ENCODE measurements around the gene FAM162A.
A peak's percentile ranks its signal among the peaks of the same experiment; 100 is the strongest.

Gene FAM162A

DNA sequence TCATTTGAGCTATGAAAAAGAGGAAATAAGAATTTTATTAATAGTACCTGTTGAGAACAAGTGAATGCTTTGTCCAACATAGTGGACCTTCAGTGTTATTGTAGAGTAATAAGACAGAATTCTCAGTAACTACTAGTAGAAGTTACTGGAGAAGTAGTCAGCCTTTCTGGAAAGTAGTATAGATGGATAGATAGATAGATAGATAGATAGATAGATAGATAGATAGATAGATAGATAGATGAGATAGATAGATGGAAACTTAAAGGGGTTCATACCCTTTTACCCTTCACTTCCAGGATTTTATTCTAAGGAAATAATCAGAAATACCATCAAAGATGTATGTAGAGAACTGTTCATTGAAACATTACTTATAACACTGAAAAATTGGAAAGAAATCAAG is 5.2 kb downstream of the FAM162A start:
- no peak for DNase-seq

DNA sequence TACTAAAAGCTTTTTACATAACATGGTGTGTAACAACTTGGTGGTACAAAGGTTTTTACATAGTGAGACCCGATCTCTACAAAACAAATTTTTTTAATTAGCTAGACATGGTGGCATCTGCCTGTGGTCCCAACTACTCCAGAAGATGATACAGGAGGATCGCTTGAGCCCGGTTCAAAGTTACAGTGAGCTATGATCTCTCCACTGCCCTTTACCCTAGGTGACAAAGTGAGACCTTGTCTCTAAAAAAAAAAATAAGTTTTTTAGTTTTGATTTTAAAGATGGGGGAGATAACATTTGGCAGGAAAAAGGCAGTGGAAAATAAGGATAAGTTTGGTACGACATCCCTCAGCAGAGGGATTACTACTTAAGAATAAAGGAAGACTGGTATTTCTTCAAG is 5.9 kb downstream of the FAM162A start:
- no peak for DNase-seq

DNA sequence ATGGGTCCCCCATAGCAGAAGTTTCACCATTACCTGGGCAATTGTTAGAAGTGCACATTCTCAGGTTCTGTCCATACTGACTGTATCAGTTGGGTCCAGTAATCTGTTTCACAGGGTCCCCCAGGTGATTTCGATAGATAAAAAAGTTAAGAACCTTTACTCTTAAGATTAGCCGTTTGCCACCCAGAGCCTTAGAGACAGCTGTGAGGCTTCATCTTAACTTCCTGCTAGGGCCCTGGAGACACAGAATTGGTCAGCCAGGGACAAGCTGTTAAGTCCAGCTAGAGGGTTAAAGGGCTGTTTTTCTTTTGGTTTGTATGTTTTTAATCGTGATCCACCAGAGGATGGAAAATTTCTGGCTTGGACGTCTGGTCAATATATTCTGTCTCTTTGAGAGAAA is 6.7 kb downstream of the FAM162A start:
- DNase-seq = no peak

DNA sequence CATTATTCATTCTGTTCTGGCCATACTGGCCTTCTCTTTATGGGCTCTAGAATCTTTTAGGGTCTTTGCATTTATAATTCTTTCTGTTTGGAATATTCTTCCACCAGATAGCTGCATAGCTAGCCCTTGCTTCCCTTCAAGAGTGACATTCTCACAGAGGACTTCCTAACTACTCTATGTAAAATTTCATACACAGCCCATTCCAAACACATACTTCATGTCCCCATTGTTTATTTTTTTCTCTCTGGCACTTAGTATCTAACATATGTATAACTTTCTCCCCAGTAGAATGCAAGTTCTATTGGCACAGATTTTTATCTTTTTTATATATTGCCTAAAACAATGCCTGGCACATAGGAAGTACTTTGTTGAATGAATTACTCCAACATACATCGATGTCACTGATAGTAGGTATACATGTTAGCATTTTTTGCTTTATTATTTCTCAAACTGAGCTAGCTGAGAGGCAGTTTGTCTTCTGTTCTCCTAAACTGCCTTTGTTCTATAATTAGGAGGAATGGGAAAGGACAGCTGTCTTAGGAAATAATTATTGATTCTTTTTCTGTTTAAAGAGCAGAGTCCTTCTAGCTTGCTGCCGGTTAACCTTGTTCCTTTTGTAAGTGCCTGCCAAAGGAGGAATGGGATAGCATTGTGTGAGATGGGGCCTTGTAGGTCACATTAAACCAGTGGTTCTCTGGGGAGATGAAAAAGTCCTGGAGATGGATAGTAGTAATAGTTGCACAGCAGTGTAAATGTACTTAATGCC is 7.9 kb downstream of the FAM162A start:
- no peak for DNase-seq

DNA sequence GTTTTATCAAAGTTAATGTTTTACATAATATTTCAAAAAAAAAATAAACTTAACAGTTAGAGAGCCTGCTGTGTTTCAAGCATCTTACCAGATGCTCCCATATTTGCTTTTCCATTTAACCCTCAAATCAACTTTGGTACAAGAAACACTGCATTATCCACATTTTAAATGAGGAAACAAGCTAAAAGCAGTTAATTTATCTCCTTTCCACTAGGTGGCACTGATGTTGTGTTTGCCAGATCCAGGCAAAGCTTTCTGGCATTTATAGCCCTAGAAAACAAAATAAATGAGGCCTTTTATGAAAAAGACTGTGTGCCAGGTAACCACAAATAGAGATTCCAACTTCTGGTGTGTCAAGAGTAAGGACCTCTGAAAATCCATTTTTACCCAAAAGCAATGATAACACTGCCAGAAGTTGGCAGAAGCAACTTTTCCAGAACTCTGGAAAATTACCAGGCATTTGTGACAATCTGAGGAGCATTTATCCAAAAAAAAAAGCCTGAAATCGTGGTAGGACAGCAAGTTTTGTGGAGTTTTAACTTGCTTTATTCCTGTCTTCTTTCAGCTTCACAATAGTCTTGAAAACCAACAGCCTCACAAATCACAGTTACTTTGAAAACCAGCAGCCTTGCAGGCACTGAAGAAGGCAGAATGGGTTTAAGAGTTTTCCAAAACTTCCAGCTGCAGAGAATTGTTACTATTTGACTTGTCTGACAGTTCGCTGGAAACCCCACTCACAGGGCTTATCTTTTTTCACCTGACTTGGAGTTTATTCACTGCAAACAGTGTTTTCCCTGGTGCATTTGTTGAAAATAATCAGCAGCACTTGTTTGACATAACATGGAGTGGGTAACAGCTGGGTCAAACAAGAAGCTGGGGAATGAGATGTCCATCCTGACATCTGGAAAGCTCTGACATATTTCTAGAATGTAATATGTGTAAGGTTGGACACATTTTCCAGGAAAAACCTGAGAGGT is 9.2 kb downstream of the FAM162A start:
- no peak for DNase-seq

DNA sequence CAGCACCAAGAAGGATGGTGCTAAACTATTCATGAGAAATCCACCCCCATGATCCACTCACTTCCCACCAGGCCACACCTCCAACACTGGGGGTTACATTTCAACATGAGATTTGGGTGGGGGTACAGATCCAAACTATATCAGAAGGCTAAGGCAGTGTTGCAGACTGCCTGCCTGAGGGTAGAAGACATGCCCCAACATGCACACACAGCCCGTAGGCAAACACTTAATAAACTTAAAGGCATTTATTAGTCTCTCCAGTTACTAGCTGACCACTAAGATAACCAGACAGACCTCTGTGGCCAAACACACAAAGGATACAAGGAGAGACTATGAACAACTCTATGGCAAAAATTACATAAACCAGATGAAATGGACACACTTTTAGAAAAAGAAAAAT is 10.2 kb downstream of the FAM162A start:
- DNase-seq = no peak

DNA sequence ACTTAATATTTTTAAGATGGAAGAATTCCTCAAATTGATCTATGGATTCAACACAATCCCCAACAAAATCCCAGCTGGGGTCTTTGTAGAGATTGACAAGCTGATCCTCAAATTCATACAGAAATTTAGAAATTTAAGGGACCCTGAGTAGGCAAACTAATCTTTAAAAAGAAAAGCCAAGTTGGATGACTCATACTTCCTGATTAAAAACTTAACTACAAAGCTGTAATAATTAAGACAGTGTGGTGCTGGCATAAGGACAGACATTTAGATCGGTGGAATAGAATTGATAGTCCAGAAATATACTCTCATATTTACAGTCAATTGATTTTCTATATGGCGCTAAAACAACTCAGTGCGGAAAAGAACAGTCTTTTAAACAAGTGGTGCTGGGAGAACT is 11.6 kb downstream of the FAM162A start:
- no peak for DNase-seq

DNA sequence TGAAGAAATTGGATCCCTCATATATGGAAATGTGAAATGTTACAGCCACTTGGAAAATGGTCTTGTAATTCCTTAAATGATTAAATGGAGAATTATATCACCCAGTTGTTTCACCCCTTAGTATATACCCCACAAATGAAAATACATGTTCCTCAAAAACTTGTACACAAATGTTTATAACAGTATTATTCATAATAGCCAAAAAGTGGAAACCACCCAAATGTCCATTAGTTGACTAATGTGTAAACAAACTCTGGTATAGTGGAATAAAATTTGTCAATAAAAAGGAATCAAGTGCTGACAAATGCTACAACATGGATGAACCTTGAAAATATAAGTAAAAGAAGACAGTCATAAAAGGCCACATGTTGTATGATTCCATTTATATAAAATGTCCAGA is 12.5 kb downstream of the FAM162A start:
- no peak for DNase-seq

DNA sequence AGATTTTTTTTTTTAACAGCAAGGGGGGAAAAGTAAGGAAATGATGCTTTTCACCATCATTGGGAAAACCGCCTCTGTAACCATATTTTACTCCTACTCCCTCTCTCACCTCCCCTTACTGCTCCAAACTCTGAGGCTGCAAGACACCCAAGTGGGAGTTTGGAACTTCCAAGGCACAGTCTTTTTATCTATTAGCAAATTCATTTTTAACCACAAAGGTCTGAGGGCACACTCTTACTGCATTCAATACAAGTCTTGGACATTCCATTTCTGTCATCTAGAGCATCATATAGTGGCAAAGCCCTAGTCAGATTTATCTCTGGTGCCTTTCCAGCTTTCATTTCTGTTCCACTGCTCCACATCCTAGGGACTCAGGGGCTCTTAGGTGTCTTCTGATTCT is 13.2 kb downstream of the FAM162A start:
- DNase-seq = no peak

DNA sequence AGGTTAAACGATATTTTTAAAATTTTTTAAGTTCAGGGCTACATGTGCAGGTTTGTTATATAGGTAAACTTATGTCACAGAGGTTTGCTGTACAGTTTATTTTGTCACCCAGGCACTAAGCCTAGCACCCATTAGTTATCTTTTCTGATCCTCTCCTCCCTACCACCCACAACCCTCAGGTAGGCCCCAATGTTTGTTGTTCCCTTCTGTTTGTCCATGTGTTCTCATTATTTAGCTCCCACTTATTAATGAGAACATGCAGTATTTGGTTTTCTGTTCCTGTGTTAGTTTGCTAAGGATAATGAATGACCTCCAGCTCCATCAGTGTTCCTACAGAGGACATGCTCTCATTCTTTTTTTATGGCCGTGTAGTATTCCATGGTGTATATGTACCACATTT is 14.9 kb downstream of the FAM162A start:
- no peak for DNase-seq

DNA sequence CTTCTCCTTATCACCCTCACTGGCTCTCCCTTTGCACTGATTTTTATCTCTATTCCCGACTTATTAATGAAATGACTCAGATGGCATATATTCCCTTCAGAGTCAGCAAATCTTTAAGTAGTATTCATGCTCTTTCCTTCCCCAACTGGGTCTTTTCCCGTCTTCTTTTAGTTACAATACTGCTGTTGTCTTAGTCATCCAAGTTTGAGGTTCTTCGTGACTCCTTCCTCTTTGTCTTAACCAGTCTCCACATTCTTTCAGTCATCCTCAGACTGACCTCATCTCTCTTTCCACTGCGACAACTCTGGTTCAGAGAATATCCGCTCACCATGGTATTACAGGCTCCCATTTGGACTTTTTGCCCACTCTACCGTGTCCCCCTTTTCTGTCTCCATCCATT is 19.5 kb downstream of the FAM162A start:
- DNase-seq = no peak

DNA sequence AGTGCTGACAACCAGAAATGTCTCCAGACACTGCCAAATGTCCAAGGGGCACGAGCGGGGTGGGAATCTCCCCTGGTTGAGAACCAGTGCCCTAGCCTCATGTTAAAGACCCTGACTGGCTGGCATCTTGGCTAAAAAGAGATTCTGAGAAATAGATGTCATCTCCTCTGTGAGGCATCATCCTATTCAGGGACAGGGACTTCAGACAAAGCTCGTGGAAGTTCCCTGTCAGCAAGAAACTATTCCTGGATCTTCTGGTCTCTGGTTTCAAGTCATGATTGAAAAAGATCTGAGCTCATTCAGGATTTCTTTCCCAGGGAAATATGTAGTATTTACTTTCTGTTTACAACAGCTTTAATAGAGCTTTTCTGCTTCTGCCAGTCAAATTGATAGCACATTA is 21.0 kb downstream of the FAM162A start:
- DNase-seq = no peak

DNA sequence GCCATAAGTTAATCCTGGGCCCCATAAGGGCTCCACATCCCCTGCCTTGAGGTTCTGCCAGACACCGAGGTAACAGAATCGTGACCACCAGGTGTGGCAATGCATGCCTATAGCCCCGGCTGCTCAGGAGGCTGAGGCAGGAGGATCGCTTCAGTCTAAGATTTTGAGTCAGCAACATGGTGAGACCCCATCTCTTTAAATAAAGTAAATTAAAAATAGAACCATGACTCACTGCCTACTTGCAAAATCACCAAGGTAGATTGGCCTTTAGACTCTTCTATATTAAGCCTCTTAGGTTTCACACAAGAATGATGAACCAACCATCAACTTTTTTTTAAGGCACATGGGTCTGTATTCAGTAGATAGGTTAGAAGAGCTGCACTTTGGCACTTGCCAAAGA is 22.2 kb downstream of the FAM162A start:
- DNase-seq = peak in 1 of 2 experiments; percentile 33

DNA sequence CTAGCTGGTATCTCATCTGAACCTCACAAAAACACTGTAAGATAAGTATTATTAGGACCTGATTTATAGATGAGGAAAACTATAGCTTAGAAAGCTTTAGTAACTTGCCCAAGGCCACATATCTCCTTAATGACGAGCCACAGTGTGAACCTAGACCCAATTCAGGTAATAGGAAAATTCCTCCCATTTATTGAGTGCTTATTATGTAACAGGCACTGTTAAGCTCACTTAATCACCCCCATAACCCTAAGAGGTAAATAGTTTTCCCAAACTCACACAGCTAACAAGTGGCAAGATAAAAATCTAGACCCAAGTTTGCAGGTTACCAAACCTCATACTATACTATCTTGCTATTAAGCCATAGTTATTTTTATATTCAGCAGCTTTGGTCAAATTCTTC is 24.0 kb downstream of the FAM162A start:
- no peak for DNase-seq

DNA sequence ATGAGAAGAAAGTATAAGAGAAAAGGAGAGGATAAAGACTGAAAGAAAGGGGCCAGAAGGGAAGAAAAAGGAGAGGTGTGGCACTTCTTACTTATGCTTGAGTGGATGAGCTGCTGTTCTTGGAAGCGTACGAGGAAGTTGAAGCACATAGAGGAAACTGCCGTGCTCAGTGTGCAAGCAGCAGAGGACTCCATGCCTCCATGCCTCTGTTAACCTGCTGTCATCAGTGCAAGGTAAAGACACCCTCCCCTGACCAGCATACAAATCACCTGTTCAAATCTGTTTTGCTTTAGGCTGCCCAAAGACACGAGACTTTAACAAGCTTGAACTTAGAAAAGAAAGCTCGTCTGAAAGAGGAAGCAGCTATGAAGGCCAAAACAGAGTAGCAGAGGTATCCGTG is 25.5 kb downstream of the FAM162A start:
- DNase-seq = no peak

DNA sequence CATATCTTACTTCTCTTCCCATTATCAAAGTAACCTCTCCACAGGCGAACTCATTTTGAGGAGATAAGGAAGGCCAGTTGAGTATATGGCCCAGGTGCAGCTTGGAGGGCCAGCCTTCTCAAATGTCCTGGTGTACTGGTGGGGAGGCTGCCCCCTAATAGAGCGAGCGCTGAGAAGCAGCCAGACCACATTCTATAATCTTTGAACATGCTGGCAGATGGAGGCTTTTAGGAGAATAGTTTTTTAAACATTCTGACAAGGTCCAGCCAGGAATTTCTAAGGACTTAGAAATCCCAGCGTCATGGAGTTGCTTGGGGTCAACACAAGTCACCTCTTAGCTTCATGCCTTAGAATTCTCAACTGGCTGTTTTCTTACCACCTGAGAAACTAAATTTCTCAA is 26.1 kb downstream of the FAM162A start:
- DNase-seq = no peak

DNA sequence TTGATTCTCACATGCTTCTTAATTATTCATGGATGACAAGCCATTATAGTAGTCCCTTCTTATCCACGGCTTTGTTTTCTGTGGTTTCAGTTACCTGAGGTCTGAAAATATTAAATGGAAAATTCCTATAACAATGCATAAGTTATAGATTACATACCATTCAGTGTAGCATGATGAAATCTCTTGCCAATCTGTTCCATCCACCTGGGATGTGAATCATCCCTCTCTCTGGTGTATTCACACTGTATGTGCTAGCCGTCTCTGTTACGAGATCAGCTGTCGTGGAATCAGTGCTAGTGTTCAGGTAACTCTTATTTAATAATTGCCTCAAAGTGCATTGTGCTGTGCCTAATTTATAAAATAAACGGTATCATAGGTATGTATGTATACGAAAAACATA is 26.7 kb downstream of the FAM162A start:
- DNase-seq = no peak

DNA sequence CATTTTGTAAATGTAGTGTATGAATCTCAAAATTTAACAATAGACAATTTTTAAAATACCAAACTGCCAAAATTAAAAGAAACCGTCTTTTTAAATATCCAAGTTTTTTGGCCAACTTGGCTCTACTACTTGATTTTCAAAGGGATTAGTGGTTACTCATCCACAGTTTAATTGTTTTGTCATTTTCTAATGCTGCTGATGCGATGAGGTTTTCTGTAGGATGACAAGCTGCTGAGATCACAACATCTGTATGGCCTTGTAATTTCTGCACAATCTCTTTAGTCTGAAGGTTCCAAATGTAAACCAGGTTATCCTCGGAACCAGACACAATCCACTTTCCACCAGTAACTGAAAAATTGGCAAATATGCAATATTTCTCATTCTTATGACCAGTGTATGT is 30.4 kb downstream of the FAM162A start:
- no peak for DNase-seq

DNA sequence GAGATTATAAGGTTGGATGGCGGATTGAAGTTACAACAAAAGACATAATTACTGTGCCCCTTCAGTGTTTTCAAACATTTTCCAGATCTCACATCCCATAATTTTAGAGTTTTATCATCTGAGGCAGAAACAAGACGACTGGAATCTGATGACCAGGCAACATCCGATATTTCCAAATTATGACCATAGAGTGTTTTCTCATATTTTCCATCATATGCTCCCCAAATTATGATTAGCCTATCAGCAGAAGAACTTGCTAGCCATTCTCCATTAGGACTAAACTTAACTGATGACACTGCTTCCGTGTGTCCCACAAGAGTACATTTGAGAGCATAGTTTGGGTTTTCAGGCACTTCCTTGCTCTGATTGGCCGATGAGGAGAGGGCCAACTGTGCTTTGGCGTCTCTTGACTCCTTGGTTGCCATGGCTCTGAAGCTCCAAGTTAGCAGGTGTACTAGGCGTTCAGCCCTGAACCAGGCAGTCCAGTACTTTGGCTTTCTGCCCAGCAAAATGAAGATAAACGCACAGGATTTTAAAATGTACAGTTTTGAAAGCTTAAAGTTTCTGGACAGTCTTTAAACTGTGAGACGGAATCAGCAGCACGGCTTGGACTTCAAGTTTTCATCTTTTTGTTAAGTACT is 31.2 kb downstream of the FAM162A start:
- DNase-seq = peak; percentile 54 to 60

DNA sequence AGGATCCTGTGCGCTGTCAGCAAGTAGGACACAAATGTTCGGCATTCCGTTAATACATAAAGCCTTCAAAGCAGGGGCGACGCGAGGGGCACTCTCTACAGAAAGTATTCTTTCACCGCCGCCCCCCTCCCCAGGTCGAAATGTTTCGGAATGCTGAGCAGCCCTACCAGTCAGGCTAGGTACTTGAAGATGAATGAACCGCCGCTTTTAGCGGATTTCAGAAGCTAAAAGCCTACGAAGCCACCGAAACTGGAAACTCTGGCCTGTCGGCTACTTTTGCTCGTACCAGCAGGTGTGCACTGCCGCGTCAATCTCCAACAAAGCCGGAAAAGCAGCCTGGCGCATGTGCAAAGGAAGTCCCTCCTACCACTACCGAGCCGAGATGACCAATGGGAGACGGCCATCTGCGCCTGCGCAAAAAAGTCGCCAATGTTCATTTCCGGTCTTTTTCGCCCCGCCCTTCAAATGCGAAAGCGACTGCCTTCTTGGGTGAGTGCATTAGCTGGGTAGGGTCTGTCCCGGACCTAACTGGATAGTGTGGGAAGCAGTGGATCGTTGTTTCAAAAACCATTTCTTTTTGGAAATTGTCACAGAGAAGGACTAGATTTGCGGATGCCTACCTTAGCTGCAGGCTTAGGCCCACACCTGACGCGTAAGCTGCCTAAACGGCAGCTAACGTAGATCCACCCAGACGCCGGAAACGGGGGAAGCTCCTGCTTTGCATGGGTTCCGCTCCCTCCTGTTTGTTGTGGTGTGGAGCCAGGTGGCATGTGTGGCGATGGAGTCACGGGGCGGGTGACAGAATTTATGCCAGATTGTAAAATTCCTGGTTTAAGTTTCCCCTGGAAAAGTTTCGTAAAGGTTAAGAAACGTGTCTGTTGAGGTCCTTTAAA is 32.0 kb downstream of the FAM162A start, which contains the start of gene WDR5B:
WDR5B (minus strand) TSS at position 301 of the 893 bp plus-strand sequence. CDS start 534 bp downstream, outside the sequence.
- peak; percentile 100 for DNase-seq

DNA sequence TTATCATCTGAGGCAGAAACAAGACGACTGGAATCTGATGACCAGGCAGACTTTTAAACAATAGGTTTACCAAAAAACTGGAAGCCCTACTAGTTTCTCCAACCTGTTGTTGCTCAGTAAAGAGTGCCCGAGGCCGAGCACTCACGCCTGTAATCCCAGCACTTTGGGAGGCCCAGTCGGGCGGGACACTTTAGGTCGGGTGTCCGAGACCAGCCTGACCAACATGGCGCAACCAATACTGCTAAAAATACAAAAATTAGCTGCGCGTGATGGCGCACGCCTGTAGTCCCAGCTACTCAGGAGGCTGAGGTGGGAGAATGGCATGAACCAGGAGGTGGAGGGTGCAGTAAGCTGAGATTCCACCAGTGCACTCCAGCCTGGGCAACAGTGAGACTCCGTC is 33.0 kb downstream of the FAM162A start:
- DNase-seq = no peak

DNA sequence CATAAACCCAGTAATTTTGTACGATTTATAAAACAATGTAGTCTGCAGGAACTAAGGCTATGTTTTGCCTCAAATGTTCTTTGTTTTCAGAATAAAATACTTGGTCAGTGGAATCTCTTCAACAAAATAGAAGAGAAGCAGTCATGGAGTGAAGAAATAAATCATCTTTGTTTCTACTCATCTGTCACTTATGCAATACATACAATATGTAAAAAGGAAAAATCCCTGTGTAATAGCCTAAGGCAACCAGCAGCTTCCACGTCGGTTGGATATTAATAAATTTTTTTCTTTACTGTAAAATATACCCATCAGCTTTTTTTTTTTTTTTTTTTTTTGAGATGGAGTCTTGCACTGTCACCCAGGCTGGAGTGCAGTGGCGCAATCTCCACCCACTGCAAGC is 37.1 kb downstream of the FAM162A start:
- DNase-seq = no peak

All from activated T-cell treated with anti-CD3 and anti-CD28 coated beads, Interleukin-2, amount 50 U/mL, for 48 hours (primary cell).